GM19240 (cell line): Measurements from ENCODE around the gene DDX59.
A peak's percentile ranks its signal among the peaks of the same experiment; 100 is the strongest.

Experiments used
- DNase-seq: peaks from one replicate; pipeline ENCODE4 v3.0.0; 2011; ENCODE audit warnings: low spot score; ENCODE audit not compliant: insufficient read length

Gene DDX59

DNA sequence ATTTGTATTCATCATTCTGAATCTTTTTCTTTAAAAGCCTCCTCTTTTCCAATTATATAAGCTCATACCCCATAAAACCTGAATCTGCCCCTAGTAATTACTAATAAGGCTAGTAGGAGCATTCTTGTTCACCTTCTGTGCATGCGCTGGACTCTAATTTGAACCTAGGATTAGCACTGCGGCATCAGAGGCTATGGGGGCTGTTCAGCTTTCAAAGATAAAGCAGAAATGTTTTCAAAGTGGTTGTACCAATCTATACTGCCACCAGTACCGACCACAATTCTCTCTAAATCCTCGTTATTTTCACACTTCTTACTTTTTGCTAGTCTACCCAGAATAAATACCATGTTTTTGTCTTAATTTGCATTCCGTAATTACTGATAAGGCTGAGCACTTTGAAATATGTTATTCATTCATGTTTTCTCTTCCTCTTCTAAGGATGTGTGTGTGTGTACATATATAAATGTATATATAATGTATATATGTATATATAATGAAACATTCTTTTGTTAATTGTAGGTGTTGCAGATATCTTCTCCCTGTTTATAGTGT lies 1.6 kb upstream of the DDX59 start:
- DNase-seq: no peak

DNA sequence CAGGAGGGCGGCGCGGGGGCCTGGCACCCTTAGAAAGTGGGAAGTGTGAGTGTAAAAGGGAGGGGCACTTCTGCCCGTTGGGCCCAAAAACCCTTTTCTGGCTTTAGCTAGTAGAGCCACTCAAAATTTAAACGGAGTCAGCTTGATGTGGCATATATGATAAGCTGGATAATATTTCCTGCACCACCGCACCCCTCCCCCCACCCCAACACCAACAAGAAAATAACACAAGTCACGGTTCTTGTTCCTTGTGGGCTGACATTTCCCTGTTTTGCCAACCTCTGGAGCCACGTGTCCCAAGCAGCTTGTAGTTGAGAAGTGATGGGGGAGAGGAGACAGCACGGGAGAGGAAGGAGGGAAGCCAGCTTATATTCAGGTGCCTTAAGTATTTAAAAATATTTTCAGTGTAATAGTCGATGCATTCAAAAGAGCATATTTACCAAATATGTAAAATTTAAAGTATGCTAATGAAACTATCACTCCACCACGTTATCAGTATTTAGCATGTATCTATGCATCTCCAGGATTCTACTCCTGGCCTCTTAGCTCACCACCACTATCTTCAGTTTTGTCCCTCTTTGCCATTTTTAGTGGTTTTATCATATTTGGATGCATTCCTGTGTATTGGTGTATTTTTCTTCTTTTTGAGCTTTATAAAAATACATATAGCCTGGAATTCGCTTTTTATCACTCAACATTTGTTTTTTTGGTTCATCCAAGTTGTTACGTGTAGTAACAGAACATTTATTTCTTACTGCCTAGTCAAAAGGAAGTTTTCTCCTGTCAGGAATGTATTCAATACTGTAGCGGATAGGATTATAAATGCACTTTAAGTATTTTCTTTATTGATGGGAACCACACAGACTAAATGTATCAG lies 773 bp upstream of the DDX59 start:
- DNase-seq: no peak

DNA sequence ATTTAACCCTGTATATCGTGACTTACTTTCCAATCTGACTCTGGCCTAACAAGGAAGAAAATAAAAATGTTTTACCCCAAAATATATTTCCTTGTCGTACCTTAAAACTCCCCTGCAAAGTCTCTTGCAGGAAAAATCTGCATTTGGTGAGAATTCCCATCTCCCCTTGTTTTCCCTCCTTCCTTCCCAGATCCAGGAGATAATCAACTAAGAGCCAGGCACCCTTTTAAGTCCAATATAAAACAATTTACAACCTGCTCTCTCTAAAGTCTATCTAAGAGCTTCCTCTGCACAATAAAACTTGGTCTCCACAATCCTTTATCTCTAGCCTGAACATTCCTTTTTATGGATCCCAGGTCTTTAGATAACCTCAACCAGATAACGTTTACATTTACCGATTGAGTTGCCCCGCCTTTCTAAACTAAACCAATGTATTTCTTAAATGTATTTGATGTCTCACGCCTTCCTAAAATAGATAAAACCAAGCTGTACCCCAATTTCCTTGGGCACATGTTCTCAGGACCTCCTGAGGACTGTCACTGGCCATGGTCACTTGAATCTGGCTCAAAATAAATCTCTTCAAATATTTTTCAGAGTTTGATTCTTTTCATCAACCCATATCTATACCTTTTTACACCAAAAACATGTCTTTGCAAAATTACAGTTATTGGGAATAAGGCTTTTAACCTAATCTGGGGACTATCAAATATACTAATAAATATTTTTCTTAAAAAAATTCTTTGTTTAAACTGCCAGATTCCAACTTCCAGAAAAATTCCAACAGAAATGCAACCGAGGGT lies 993 bp downstream of the DDX59 start:
- DNase-seq: no peak

DNA sequence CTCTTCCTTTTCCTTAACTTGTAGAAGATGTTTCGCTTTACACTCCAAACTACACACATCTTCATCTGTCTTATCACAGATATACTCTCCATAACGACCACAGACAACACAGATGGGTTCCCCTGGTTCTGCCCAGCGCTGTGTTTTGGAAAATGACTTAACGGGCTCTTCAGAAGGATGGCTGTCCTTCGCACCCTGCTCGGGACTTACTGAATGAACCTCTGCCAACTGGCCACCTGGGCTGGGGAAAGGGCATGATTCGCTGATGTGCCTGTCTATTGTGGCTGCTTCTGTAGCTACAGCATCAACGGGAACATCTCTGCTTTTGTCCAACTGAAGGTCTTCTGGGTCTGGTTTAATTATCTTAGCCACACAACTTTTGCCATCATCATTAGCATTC lies 3.4 kb downstream of the DDX59 start:
- no peak for DNase-seq

DNA sequence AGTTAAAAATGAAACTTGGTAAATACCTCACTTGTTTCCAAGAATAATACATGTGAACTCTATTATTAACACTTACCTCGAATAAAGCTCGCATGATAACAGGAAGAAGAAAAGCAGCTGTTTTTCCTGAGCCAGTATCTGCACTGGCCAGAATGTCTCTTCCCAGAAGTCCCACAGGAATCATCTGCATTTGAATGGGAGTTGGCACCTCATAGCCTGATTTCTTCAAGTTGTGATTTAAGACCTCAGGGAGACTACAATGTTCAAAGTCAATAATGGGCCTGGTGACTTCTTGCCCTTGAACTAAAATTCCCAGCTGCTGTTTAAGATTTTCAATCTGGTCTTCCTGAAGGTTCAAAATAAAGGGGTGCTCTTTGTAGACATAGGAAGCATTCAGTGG lies 3.8 kb downstream of the DDX59 start:
- no peak for DNase-seq

DNA sequence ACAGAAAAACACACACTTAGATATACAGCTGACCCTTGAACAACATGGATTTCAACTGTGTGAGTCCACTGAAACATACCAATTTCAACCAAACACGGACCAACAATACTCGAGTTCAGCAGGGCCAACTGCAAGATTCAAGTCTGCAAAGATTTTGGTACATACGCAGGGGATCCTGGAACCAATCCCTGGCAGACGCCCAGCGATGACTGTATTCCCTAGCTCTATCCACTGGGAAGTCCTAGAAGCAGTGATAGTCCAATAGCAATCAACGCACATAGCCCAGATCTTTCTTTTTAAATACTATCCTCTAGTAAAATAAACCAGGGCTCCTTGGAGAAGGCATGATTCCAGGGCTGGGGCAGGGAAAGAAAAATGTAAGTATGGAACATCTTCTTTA lies 9.0 kb downstream of the DDX59 start:
- DNase-seq: no peak

DNA sequence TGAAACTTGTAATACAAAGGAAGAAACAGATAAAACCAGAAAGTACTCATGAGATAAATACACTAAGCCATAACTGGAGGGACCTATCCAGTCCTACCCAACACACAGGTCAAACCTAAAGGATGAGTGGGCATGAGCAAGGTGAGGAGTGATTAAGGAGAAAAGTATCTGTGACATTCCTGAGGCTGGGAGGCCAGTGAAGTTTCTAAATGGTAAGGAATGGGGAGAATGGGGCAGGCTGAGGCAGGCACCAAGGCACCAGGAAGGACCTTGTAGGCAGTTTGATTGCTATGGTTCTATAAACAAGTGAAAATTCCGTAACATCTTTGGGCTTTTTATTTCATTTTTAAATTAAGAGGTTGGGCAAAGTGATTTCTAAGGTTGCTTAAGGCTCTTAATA lies 10.4 kb downstream of the DDX59 start:
- no peak for DNase-seq

DNA sequence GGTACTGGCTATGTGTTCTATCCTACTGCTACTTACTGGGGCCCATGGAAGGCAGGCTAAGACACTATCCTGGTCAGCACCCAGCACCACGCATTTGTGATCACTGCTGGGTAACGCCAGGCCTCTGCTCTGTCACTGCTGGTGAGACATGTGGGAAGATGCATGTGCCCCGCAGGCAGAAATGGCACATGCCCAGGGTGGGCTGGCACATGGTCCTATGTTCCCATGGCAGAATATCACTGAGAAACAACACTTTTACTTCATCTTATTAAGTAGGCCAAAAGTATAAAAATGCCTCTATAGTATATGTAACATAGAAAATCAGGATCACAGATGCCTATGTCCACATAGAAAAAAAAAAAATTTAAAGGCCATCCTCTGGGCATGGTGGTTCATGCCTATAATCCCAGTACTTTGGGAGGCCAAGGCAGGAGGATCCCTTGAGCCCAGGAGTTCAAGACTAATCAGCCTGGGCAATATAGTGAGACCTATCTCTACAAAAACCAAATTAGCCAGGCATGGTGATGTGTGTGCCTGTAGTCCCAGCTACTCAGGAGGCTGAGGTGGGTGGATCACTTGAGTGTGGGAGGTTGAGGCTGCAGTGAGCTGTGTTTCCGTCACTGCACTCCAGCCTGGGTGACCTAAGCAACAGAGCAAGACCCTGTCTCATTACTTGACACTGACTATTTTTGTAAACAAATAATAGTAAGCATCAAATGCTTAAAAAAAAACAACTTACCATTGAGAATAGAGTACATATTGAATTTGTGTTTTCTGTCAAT lies 11.5 kb downstream of the DDX59 start:
- DNase-seq: no peak

DNA sequence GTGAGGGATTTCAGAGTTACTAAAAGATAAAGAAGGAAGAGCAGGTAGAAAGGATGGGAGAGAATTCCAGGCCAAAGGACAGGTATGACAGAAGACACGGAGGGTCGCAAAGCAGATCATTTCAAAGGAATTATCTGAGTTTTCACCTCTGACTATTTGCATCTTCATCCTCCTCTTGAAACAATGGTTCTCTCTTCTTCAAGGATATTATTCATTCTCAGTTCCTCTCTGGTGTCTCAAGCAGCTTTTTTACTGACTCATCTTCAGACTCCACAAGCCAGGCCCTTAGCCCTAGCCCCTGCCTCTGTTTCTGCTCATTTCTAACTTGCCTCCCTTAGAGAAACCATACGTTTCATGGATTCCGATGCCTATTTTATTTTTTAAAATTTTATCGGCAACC lies 15.0 kb downstream of the DDX59 start:
- DNase-seq: peak; percentile 47

DNA sequence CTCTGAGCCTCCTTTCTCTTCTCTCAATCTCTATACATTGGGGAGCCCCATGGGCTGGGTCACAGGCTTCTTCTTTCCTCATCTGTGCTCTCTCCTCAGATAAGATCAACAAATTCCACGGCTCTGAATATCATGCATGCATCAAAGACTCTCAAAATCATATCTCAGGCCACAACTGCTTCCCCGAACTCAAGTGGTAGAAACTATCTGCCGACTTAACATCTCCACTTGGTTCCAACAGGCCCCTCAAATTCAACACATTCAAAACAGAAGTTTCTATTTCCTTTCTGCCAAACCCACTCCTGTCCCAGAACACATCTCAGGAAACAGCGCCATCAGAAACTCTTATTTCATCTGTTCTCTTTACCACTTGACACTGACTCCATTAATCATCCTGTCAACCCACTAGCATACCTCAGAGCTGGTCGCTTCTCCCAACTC lies 16.7 kb downstream of the DDX59 start:
- DNase-seq: no peak

DNA sequence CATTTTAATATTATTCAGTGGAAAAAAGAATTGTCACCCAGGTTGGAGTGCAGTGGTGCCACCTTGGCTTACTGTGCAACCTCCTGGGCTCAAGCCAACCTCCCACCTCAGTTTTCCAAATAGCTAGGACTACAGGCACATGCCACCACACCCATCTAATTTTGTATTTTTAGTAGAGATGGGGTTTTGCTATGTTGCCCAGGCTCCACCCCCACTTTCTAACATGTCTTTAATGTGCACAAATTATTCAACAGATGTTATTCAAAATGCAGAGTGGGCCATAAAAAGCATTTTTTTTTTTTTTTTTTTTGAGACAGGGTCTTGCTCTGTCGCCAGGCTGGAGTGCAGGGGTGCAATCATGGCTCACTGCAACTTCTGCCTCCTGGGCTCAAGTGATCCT lies 17.3 kb downstream of the DDX59 start:
- DNase-seq: no peak

DNA sequence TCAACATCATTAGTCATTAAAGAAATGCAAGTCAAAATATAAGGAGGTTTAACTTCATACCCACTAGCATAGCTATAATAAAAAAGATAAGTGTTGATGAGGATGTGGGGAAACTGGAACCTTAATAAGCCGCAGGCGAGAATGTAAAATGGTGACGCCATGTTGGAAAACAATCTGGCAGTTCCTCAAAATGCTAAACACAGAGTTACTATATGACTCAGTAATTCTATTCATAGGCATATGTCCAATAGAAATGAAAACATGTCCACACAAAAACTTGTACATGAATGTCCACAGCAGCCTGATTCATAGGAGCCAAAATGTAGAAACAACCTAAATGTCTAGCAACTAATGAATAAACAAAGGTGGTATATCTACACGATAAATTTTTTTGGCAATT lies 23.2 kb downstream of the DDX59 start:
- DNase-seq: no peak

DNA sequence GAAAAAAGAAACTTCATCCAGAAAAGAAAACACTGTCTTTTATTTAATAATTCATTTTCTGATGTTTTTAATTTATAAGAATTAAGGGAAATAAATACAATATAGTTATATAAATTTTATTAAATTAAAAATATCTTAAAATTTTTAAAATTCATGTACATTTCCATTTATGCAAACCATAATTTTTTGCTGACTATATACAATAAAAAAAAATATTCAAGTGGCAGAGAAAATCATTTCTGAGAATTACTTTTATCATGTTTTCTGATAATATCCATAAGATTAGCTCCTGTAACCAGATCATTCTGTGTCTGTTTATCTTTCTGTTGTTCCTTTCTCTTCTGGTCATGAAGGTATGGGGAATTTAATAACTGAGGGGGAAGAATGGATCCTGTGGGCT lies 25.7 kb downstream of the DDX59 start:
- no peak for DNase-seq

DNA sequence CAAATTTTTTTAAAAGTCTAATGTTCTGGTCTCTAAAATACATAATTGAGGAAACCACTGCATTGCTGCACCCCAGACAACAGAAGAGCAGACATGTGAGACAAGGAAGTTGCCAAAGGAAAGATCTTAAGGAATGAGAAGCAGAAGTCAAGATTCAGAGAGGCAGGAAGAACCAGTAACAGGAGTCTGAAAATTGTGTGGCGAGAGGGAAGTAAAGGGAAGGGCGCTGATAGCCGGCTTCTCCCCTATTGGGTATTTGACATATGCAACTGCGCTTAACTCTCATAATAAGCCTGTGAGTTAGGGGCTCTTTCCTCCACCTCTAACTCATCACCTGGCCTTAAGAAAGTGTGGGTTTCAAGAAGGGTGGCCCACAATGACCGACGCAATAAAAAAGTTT lies 27.2 kb downstream of the DDX59 start:
- no peak for DNase-seq

DNA sequence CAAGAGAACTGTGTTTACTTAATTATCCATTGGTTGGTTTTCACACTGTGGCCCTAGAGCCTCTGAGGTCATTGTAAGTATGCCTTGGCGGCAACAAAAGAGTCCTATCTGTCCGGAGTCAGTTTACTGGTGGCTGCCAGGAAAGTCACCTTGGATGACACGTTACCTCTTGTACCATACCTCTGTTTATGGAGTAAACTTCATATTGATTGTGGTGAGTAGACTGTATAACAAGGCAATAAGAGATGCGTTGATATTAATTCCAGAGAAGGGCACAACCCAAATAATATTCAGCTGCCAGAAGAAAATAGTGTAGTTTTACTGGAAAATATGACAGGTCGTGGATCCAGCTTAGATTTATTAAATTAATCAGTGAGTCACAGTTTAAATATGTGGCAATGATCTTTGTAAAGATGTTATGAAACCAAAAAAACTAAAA lies 28.7 kb downstream of the DDX59 start:
- no peak for DNase-seq

DNA sequence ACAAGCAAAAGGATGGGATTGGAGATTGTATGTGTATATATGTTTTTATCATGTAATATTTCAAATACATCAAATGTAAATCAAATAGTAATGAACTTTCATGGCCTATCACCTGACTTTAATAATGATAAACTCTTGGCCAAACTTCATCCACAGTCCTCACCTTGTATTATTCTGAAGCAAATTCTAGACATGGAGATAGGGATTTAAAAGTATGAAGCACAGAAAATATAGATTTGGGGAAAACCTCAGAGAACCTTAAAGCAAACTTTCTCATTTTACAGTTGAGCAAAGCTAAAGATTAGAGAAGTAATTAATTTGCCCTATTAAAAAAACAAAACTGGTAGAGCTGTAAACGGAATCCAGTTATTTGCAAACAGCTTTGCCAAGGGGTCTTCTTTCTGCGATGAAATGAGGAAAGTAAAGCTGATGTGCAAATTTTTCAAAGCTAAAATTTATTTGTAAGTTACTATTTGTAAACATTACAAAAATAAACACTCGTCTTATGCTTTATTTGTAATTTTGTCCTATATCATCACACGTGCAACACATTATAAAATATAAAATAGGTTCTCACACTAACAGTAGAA lies 29.2 kb downstream of the DDX59 start:
- DNase-seq: no peak

DNA sequence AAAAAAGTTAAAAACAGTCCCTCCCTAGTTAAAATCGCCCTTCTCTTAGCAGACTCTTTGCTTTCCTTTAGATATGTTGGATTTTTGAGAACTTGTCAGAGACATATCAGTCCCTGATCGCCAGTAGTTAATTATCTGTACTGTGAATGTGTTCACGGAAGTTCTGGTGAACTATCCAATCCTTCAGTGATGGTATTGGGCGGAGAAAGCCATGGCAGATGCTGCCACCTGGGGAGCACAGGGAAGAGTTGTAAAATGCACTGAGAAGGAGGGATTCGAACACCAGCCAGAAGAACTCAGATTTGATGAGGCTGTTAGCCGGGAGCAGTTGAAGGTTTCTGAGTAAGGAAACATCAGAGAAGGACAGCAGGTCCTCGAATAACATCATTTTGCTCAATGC lies 31.6 kb downstream of the DDX59 start:
- no peak for DNase-seq

DNA sequence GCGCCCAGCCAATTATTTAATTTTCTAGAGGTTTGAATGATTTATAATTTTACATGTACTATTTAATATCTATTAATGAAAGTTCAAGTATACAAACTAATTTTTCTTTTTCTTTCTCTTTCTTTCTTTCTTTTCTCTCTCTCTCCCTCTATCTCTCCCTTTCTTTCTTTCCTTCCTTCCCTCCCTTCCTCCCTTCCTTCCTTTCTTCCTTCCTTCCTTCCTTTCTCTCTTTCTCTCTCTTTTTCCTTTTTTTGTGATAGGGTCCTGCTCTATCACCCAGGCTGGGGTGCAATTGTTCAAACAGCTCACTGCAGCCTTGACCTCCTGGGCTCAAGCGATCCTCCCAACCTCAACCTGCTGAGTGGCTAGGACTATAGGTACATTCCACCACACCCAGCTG lies 33.0 kb downstream of the DDX59 start:
- no peak for DNase-seq

DNA sequence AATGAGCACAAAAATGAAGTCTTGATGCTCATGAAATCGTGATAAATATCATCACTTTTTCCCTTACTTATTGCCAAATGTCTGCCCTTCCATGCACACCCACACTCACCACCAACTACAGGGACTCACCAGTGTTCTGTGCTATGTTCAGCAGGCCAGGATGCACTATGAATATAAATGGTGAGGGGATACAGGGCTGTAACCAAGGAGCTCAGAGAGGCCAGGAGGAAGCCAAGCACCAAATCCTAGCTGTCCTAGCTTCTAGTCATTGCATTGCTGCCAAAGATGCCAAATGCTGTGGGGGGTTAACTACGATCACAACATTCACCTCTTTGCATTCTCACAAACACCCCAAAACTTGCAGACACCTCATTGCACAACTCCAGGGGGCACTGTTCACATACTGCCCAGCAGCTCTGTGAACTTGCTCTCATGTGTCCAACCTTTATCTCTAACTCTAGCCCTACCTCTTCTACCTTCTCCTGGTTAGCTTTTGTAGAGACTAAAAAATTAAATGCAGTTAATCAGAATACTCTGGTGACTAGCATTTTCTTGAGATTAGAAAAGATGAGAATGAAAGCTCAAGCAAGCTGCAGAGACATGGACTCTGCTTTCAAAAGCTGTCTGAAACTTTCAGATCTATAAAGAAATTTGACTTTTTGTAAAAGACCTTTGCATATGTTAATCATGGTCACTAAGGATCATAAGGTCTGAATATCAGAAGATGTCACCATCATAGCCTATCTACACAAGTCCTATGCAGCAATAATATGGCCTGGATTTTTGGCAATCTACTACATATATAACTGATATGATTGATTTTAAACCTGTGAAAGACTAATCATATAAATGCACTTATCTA lies 35.2 kb downstream of the DDX59 start:
- DNase-seq: no peak

DNA sequence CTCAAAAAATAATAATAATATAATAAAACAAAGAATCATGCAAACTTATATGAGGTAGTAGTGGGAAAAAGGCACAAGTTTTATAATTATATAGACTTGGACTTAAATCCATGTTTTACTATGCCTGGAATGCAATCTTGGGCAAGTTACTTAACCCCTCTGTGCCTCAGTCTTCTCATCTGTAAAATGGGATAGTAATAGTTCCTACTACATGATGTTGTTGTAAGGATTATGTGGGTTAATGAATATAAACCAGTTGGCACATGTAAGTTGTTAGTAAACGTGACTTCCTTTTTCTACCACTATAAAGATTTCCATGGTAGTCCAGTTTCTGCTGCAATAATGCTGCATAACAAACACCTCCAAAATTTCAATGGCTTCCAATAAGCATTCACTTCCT lies 38.3 kb downstream of the DDX59 start:
- DNase-seq: no peak
